SIG-M5 treated with dmso at 0.1 percent for 504 hours (cell line): ENCODE results near the gene ADCY3.

Experiments
- DNase-seq: peaks from one replicate; lab custom pipeline; 2025; ENCODE audit not compliant: unreplicated experiment; lab: John Stamatoyannopoulos, UW

ADCY3 gene

DNA sequence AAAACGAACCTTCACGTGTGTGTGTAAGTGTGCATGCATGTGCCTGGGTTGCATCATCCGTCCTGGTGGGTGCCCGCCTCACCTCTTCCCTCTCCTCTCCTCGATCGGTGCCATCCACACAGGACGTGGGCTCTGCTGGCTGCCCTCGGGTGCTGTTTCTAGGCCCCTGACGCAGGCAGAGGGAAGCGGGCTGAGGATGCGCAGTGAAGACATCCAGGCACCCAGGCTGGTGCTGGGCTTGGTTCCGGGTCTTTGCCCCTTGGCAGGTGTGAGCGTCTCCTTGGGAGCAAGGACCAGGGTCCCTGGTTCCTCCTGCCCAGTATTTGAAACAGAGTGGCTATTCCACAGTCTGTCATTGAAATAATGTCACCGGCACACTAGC is 6.2 kb upstream of the ADCY3 start:
- no peak for DNase-seq

DNA sequence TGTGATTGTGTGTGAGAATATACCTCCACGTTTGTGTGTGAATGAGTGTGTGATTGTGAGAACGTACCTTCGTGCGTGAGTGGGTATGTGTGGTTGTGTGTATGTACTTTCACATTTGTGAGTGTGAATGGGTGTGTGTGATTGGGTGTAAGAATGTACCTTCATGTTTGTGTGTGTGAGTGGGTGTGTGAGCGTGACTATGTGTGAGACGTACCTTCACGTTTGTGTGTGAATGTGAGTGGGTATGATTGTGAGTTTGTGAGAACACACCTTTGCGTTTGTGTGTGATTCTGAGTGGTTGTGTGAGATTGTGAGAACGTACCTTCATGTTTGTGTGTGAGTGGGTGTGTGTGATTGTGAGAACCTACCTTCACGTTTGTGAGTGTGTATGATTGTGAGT is 5.8 kb upstream of the ADCY3 start:
- DNase-seq = no peak

DNA sequence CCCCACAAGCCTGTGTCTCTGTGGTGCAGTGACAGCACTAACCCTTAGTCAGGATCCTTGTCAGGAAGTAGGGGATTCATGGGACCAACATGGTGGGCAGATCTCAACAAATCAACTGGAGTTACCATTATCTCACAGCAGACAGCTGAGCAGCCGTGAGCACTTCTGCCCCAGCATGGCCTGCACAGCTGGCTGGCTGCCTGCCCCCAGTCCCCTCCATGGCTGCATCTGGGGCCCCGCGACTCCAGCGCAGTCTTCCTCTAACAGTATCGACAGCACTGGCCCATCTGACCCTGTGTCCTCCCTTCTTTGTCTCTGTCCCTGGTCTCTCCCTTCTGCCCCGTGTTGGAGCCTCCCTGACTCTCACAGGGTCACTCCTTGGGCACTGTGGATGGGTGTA is 4.7 kb upstream of the ADCY3 start:
- DNase-seq = no peak

DNA sequence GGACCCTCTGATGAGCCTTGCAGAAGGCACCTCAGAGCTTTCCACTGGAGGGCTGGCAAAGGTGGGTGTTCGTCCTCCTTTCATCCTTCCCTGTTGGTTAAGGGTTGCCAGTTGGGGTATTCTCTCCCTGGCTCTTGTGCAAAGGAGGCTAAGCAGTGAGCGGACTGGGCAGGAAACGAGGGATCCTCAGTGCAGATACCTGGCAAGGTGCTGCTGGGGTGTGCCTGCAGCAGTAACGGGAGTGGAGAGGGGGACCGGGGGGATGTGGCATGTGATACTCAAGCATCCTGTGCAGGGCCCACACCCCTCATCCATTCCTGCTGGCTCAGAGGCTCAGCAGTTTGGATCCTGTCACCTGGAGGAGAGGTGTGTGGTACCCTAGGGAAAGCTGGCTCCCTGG is 4.2 kb upstream of the ADCY3 start:
- no peak for DNase-seq

DNA sequence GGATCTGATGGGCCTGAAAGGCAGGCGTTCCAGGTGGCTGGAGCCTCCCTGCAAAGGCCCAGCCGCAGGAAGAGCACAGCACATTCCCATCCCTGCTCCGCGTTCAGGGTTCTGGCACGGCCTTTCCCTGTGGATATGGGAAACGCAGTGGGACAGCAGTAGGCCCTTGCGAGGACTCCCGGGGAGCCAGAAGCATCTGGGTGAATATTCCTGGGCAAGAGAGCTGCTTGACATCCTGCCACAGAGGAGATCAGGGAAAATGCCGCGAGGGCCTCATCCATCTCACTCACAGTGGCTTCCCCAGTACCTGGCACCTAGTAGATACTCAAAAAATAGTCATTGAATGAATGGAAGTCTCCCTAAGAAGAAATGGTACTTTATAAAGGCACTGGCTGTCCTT is 3.1 kb upstream of the ADCY3 start:
- no peak for DNase-seq

DNA sequence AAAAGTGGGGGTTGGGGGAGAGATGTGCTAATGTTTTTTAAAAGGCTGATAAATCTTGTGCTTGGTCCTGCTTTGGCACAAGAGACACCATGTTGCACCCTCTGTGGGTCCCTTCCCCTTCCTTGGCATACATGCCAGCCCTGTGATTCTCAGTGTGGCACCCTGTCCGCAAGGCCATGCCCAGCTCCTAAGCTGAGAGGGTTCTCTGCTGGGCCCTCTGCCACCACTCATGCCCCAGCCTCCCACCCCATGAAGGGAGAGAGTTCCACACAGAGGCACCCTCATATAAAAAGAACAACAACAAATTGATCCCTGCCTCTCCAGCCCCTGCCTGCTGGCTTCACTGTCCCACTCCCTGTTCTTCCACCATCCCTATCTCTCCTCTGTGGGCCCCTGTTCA is 2.5 kb upstream of the ADCY3 start:
- DNase-seq = no peak

DNA sequence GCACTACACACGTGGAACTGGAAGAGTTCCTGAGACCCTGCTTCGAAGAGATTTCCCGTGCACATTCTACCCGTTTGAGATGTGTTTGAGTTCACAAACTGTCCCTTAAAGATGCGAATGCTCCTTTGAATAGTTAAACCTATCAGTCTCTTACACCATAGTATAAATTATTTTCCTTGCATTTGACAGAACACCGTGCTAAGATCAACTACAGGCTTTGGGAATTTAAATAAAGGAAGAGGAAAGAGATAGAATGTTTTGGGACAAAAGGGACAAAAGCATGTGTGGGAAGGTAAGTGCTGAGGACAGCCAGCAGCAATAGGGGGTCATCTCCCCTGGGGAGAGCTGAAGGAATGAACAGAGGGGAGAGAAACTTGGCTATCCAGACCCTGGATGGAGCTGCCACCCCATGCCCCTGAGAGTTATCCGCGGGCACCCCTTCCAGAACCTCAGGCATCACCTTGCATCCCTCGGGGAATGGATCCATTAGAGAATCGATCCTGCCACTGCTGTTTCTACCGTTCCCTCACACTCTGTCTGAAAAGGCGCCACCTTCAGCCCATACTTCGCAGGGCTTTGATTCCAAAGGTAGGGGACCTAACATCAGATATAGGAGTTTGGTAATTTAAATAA is 888 bp upstream of the ADCY3 start:
- DNase-seq = peak; percentile 28

DNA sequence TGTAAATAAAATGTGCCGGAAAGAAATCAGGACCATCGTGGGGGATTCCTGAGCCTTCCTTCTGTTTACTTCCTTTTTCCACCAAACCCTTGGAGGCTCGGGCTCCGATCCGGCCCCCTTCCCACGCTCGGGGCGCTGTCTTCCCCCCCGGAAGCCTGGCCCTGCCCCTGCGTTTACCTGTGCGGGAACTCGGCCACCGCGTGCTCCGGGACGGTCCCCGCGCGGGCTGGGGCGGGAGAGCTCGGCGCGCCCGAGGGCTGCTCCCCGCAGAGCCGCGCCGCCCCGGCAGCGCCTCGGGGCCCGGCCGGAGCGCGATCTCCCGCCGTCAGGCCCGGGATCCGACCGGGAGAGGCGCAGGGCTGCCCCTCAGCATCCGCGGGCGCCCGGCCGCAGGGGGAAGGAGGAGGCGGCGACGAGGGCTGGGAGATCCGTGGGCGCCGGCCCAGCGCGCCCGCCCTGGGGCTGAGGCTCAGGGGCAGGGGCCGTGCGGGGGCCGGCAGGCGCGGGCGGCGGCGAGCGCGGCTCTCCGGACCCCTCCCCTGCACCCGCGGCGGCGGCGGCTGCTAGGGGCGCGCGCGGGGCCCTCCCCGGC is 435 bp downstream of the ADCY3 start:
- DNase-seq = no peak

DNA sequence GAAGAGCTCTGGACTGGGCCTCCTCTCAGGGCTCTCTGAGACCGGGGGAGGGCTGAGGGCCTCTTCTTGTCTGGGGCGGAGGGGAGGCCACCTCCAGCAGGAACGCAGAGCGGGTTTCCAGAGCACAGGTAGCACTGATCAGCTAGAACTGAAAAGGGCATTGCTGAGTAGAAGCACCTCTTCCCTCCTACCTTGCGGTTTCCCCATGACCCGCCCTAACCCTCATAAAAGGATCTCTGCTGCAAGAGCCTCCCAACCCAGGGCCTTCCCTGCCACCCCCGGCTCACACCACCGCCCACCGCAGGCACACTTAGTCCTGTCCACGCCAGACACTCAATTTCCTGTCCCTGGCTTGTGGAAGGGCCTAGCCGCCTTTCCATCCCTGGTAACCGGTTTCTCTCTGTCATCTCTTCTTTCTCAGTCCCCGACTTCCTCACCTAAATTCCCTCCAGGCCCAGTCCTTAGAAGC is 966 bp downstream of the ADCY3 start:
- peak; percentile 16 for DNase-seq

DNA sequence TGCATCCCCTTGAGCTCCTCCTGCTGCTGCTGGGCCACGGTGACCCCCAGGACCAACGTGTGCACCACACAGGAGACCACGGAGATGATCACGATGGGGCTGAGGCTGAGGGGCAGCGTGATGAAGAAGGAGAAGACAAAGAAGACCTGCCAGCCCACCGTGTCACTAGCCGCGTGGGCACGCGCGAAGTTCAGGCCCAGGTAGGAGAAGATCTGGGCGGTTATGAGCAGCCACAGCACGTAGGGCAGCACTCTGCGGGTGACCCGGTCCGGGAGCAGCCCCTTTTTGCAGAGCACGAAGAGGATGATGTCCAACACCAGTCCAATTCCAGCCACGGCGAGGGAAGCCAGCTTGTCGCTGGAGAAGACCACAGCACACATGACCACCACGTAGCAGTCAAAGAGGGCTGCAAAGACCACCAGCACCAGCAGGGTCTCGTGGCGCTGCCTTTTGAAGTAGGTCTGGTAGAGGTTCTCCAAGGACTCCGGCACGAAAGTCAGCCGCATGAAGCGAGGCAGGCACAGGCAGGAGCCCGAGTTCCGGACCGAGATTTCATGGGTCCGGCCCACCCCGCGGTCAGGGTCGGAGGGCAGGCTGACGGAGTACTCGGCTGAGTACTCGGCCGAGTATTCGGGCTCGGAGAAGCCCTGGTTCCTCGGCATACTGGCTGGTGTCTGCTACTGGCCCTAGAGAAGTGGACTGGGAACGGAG is 1.6 kb downstream of the ADCY3 start:
- DNase-seq = no peak

DNA sequence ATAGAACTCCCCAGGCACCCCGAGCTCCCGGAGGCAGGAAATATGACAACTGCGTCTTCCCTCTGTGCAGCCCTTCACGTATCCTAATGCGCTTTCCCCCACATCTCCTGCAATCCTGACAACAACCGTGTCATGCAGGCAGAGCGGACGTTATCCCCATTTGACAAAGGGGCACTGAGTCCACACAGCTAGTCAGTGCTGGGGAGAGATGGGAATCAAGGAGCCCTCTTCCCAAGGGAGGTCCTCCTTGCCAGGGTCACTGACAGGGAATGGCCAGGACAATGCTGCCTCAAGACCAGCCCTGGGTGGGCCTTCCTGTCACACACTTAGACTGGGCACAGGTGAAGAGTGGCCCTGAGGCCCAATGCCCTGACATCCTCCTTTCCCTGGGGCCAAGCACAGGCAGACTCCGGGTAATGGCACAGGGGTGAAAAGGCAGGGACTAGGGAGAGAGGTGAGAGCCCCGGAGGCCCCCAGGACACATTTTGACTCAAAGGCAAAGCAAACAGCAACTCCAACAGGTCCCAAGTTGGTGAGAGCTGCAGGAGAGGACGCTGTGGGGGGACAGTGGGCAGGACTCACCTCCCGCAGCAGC is 2.2 kb downstream of the ADCY3 start:
- DNase-seq = no peak

DNA sequence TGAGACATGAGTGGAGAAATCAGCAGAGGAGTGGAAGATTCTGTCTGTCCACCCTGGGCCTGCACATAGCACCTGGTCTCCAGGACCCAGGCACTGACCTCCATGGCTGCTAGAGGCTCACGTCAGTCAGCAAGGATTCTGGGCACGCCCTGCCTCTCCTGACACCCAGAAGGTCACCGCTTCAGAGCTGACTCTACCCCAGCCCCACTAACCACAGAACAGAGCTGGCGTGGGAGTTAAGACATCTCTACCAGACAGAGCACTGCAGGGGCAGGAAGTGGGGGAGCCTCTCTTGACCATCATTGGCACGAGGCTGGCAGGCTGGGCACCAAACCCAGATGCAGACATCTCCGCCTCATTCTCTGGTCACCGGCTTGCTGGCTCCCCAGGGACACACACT is 3.0 kb downstream of the ADCY3 start:
- DNase-seq = no peak

DNA sequence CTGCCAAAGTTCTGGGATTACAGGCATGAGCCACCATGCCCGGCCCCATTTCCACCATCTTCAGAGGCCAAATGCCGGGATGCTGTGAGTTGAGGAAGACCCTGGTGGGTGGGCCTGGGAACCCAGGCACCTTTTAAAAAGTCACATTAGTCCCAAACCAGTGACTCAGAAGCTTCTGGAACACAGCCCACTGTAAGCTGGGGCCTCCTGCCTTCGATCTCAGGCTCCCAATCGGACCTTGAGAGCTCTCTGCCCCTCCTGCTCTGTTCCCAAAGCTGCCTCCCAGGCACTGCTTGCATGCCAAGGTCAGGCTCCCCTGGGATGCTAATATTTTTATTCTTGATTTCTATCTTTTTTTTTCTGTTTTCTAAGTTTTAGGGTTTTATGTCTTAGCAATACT is 4.2 kb downstream of the ADCY3 start:
- no peak for DNase-seq

DNA sequence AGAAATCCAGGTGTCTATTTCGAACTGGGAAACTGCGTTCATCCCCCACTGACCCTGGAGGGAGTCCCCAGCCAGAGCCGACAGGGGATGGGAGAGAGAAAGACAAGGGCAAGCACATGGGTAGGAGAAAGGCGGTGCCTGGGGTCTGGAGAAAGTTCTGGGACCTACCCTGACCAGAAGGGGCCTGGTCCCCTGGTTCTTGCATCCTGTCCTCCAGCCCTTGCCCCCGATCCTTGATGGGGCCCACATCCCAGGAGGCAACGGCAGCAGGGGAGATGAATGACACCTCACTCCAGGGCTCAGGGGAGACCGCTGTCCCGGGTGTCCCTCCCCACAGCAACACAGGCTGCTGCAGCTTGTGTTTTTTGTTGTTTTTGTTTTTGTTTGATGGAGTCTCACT is 4.9 kb downstream of the ADCY3 start:
- DNase-seq = no peak

DNA sequence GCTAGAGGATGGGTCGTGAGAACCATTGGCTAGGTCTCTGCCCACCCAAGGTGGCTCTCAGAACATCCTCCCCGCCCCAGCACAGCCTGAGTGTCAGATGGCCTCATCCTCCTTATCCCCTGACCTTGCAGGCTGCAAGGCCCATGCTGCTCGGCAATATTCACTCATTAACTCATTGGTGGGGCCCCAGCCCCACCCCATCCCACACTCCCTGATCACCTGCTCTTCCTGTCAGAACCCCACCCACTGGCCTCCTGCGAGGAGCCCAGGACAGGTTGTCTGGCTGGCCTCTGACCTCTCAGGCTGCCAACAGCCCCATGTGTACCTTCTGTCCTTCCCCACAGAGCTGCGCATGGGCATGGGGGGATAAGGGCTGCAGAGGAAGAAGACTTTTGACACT is 5.3 kb downstream of the ADCY3 start:
- DNase-seq = no peak

DNA sequence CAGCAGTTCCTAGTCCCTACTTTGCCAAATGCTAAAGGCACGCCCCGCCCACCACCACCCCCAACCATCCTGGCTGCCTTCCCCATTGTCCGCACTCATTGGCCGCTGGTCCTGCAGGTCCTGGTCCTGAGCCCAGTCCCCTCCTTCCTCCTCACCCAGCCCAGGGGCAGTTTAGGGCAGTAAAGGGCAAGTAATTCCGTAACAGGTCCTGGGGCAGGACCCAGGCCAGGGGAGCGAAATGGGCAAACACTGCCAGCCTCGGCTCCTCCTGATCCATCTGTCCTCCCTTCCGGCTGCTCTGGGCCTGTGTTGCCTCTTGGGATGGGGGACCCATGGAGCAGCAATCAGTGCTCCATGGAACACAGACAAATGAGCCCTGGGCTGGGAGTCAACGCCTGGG is 6.1 kb downstream of the ADCY3 start:
- no peak for DNase-seq

DNA sequence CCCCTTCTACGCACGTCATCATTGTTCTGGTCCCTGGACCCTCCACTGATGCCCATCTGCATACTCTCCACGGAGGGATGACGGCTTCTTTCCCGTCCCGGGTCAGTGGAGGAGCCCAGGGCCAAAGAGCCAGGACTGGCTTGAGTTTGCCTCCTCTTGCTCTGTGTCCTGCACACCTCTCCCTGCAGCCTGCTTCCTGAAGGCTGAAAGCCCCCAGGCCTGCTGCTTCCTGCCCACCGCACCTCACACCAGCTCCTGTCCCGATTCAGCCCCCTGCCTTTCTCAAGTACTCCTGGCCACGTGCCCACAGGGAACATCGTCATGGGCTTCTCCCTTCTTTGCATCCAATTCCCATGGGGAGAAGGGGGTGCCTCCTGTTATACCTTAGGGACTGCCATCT is 7.1 kb downstream of the ADCY3 start:
- no peak for DNase-seq

DNA sequence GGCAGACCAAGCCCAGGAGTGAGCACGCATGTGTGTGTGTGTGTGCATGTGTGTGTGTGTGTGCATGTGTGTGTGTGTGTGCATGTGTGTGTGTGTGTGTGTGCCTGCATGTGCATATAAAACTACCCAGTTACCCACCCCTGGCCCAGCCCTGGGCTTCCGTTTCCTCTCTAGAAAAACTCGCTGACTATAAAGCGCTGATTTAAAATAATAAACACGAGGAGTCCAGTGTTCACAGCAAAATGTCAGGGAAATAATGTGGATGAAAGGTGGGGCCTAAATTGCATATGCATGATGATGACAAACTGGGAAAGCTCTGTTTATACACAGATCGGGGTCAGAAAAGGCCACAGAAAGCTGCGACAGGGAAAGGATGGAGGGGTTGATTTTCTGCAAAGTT is 7.5 kb downstream of the ADCY3 start:
- no peak for DNase-seq

DNA sequence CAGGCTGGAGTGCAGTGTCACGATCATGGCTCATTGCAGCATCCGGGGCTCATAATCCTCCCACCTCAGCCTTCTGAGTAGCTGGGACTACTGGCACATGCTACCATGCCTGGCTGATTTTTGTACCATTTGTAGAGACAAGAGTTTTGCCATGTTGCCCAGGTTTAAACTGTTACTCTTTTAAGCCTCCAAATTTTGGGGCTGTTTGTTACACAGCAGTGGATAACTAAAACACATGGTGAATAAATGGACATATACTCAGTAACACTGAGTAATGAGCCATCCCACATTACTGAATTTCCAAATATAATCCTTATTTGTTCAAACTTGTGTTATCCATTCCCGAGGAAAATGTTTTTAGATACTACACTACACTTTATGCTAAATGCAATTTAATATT is 9.8 kb downstream of the ADCY3 start:
- no peak for DNase-seq

DNA sequence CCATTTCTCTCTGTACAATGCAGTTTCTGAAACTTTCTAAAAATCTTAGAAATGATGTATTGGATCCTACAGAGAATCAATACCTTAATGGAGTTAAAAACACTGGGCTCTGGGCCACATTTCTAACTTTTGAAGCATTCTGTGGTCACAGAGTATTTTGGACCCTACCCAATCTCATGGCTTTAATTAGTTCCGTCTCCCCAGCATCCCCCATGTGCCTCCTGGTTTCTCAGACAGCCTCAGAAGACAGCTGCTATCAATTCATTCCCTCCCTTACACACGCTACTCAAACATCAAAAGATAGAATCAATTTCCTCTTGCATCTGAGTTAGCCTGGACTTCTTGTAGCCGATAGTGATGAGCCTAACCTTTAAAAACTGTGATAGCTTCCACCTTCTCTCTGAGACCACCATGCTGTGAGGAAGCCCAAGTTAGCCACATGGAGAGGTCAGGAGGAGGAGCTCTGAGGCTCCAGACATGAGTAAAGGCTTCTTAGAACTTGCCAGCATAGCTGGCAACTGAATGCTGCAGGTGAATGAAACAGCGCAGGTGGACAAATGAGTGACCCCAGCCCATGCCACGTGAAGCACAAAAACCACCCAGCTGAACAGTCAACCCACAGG is 10.4 kb downstream of the ADCY3 start:
- no peak for DNase-seq

DNA sequence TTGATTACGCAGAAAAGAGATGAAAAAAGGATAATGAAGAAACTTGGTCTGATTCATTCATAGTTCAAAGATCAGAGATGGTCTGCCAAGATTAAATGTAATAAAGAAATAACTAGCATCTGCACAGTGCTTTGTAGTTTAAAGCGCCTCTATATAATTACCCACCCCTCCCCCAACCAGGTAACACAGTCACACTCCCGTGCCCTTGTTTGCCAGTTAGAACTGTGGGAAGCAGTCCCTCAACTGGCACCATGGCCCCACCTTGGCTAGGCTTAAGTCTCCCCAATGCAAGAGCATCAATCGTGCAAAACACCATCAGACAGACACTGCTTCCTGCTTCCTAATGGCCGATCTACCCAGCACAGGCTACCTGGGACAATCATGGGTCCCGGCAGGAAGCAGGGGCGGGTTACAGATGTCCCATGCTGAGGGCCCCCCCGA is 11.6 kb downstream of the ADCY3 start:
- DNase-seq = no peak

DNA sequence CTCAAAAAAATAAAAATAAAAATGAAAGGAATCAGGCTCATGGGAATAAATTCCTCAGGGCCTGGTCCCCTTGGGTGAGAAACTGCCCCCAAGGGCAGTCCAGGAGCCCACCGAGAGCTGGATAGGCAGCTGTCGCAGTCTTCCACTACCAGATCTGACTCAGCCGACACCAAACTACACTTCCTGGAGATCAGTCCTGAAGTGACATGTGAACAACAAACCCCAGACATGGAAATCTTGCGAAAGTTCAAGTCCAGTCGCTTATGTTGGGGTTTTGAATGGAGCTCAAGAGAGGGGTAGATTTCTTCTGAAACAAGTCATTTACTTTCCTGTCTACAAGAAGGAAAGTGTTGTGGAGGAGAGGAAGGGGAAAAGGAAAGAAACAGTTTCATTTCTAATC is 12.9 kb downstream of the ADCY3 start:
- peak; percentile 35 for DNase-seq
